Gastroesophageal sphincter (tissue), 4 donors: ENCODE data around the gene FOXB1. TPM values are rescaled to one million over a fixed set of nuclear protein-coding genes. Genes with fewer than 3 reads are reported as not detected.

Source experiments
- ATAC-seq: fragments of 150-250 bp; one replicate; pipeline ENCODE4 v1.9.1; 2016; ENCODE audit warnings: mild to moderate bottlenecking, moderate library complexity
- H3K27ac ChIP-seq, 4 donors: fragments of 200-600 bp; sonication (generic) in 3 of 4; 1 replicate in 3 of 4; 2 replicates in 1 of 4; pipeline ENCODE4 v1.5.1; 2016 to 2019
- H3K27me3 ChIP-seq: fragments of 200-600 bp; sonication (generic); one replicate; pipeline ENCODE4 v1.5.1; 2019
- H3K36me3 ChIP-seq, 2 donors: fragments of 200-600 bp; sonication (generic); one replicate each; pipeline ENCODE4 v1.5.1; 2019; ENCODE audit warnings: control low read depth in 1 of 2
- H3K4me1 ChIP-seq, 3 donors: fragments of 200-600 bp; sonication (generic); 1 replicate in 2 of 3; 2 replicates in 1 of 3; pipeline ENCODE4 v1.5.1; 2016 to 2019; ENCODE audit warnings: control low read depth in 2 of 3
- H3K4me3 ChIP-seq, 2 donors: fragments of 200-600 bp; sonication (generic); one replicate each; pipeline ENCODE4 v1.5.1; 2019; ENCODE audit warnings: mild to moderate bottlenecking in 1 of 2, moderate library complexity in 1 of 2
- H3K9me3 ChIP-seq, 3 donors: fragments of 200-600 bp; sonication (generic); one replicate each; pipeline ENCODE4 v1.5.1; 2017 to 2019; ENCODE audit warnings: control low read depth in 2 of 3
- EP300 ChIP-seq: sonication (generic); formaldehyde crosslinking; IDR thresholded peaks from one replicate; pipeline ENCODE4 v1.6.1; 2017; ENCODE audit warnings: antibody characterized with exemption, mild to moderate bottlenecking
- POLR2A ChIP-seq, 2 donors: fragments of 450-650 bp; IDR thresholded peaks; one replicate each; pipeline ENCODE4 v1.6.1; 2017; ENCODE audit warnings: antibody characterized with exemption in 2 of 2, mild to moderate bottlenecking in 2 of 2, moderate library complexity in 1 of 2
- POLR2AphosphoS5 ChIP-seq: sonication (generic); formaldehyde crosslinking; IDR thresholded peaks from one replicate; pipeline ENCODE4 v1.6.1; 2017; ENCODE audit warnings: antibody characterized with exemption
- whole genome bisulfite sequencing, 2 donors: methylation state at CpG; one replicate each; pipeline ENCODE4 v1.1.5; 2018; ENCODE audit warnings: low coverage in 1 of 2; 5-methylcytosine and 5-hydroxymethylcytosine counted together
- total RNA-seq, 4 donors: library from RNA; depleted of rRNA; stranded (reverse); fragments of >200 nt; gene quantifications; one replicate each; pipeline ENCODE4 v1.1.0, GENCODE V29; 2016
- TF ChIP-seq, protein P1 (sequence below), 4 experiments: fragments of 200-600 bp in 2 of 4; fragments of 450-650 bp in 2 of 4; sonication (generic) in 1 of 4; IDR thresholded peaks; one replicate each; pipeline ENCODE4 v1.5.1; 2017 to 2019; ENCODE audit warnings: antibody characterized with exemption in 4 of 4, mild to moderate bottlenecking in 2 of 4, moderate library complexity in 2 of 4

FOXB1 gene
- total RNA-seq, 4 donors from 2014 or later, result not detected

DNA sequence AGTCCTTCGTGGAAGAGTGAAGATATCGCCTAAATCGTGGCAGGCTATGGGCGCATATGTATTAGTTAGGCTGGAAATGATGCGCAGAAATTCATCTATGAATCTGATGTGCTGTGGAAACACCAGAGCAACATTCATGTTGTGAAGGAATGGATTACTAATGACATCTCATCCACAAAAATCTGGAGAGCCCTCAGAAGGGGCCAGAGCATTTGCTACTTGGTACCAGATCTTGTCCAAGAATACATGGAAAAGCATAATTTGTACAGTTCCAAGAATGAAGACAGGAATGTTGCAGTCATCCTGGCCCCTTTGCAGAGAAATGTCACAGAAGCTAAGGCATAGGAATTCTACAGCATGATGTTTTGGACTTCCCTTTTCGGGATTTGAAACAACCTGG lies 38.4 kb upstream of the FOXB1 start:
- no peak overlapping the region for H3K4me3 ChIP-seq
- H3K27ac ChIP-seq, result no peak overlapping the region
- H3K27me3 ChIP-seq, result peaks cover 12% of the 10 kb centered on the region
- TF ChIP-seq, protein P1, sequence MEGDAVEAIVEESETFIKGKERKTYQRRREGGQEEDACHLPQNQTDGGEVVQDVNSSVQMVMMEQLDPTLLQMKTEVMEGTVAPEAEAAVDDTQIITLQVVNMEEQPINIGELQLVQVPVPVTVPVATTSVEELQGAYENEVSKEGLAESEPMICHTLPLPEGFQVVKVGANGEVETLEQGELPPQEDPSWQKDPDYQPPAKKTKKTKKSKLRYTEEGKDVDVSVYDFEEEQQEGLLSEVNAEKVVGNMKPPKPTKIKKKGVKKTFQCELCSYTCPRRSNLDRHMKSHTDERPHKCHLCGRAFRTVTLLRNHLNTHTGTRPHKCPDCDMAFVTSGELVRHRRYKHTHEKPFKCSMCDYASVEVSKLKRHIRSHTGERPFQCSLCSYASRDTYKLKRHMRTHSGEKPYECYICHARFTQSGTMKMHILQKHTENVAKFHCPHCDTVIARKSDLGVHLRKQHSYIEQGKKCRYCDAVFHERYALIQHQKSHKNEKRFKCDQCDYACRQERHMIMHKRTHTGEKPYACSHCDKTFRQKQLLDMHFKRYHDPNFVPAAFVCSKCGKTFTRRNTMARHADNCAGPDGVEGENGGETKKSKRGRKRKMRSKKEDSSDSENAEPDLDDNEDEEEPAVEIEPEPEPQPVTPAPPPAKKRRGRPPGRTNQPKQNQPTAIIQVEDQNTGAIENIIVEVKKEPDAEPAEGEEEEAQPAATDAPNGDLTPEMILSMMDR (IDR thresholded peaks at IDR 0.05), result no peak
- TF ChIP-seq POLR2A (IDR thresholded peaks at IDR 0.05) (no peak), EP300 (no peak), POLR2AphosphoS5 (no peak)
- 85 to 90% methylated on average over 3 to 6 of the region's 6 CpGs for WGBS, 2 donors
- no peaks in the 10 kb centered on the region for H3K4me1 ChIP-seq
- peaks cover 0 to 36% (median 0%) of the 10 kb centered on the region in 3 donors for H3K9me3 ChIP-seq
- no peak for ATAC-seq
- no peaks in the 10 kb centered on the region for H3K36me3 ChIP-seq

DNA sequence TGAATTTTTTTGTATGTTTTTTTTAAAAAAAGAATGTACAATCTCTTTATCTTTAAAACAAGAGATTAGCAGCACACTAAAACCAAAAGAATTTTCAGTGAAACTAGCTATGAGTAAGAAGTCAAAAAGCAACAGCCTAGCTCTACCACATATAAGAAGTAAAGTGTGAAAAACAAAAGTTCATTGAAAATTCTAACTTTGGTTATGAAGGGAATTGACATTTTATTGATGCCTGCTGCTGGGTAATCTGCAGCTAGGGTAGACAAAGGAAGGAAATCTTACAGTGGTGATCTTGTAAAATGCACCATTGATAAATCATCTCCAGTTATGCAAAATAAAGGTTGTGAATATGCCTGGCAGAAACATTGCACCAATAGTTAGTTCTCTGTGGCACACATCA lies 37.8 kb upstream of the FOXB1 start:
- TF ChIP-seq, protein P1 (IDR thresholded peaks at IDR 0.05), result no peak
- no peak for TF ChIP-seq POLR2AphosphoS5
- no peak for TF ChIP-seq POLR2A (IDR thresholded peaks at IDR 0.05)
- TF ChIP-seq EP300, result no peak

DNA sequence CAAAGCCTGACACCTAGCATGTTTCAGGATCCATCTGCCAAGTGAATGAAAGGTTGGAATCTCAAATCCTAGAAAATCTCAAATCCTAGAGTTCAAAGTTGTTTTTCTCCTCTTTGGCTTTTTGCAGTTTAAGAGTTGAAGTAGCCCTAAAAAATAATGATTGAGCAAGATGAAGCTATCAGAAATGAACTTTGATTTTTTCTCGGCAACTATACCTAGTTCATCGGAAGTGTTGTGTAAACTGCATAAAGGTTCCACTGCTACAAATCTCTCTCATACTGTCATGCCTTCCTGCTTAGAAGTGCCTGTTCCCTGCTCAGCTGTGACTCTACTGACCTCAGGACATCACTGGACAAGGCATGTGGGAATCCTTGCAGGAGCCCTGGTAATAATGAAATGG lies 35.8 kb upstream of the FOXB1 start:
- Histone ChIP-seq H3K27ac (no peak overlapping the region), H3K4me1 (no peaks in the 10 kb centered on the region), H3K9me3 (peaks cover 0 to 20% (median 0%) of the 10 kb centered on the region in 3 donors), H3K36me3 (no peaks in the 10 kb centered on the region), H3K27me3 (peaks cover 12% of the 10 kb centered on the region), H3K4me3 (no peak overlapping the region)
- no peak for TF ChIP-seq POLR2AphosphoS5
- TF ChIP-seq EP300, result no peak
- TF ChIP-seq, protein P1 (IDR thresholded peaks at IDR 0.05), result no peak
- no peak for TF ChIP-seq POLR2A (IDR thresholded peaks at IDR 0.05)
- WGBS, 2 donors, result 96% methylated on average over 2 of the region's 2 CpGs; no CpG with 5 or more reads in 1 of the 2 donors
- ATAC-seq, result no peak

More for the DNA sequence above, 37.8 kb upstream of the FOXB1 start:
- Histone ChIP-seq H3K27me3 (peaks cover 12% of the 10 kb centered on the region), H3K36me3 (no peaks in the 10 kb centered on the region), H3K4me3 (no peak overlapping the region), H3K9me3 (peaks cover 0 to 30% (median 0%) of the 10 kb centered on the region in 3 donors), H3K4me1 (no peaks in the 10 kb centered on the region), H3K27ac (no peak overlapping the region)
- no peak for ATAC-seq

DNA sequence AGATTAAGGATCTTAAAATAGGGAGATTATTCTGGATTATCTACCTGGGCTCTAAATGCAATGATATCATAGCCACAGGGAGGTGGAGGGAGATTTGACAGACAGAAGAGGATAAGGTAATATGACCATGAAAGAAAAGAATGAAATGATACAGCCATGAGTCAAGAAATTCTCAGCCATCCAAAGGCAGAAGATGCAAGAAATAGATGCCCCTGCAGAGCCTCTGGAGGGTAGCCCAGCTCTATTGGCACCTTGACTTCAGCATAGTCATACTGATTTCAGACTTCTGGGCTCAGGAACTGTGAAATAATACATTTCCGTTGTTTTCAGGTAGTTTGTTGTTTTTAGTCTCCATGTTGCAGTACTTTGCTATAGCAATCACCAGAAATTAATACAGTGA lies 31.9 kb upstream of the FOXB1 start:
- WGBS, 2 donors, result 50 to 83% methylated on average over 1 of the region's 1 CpG
- Histone ChIP-seq H3K27ac (no peak overlapping the region), H3K27me3 (peaks cover 16% of the 10 kb centered on the region), H3K4me1 (no peaks in the 10 kb centered on the region), H3K36me3 (no peaks in the 10 kb centered on the region), H3K4me3 (no peak overlapping the region), H3K9me3 (no peaks in the 10 kb centered on the region)
- ATAC-seq, result no peak
- TF ChIP-seq POLR2A (IDR thresholded peaks at IDR 0.05) (no peak), EP300 (no peak), POLR2AphosphoS5 (no peak)
- TF ChIP-seq, protein P1 (IDR thresholded peaks at IDR 0.05), result no peak

DNA sequence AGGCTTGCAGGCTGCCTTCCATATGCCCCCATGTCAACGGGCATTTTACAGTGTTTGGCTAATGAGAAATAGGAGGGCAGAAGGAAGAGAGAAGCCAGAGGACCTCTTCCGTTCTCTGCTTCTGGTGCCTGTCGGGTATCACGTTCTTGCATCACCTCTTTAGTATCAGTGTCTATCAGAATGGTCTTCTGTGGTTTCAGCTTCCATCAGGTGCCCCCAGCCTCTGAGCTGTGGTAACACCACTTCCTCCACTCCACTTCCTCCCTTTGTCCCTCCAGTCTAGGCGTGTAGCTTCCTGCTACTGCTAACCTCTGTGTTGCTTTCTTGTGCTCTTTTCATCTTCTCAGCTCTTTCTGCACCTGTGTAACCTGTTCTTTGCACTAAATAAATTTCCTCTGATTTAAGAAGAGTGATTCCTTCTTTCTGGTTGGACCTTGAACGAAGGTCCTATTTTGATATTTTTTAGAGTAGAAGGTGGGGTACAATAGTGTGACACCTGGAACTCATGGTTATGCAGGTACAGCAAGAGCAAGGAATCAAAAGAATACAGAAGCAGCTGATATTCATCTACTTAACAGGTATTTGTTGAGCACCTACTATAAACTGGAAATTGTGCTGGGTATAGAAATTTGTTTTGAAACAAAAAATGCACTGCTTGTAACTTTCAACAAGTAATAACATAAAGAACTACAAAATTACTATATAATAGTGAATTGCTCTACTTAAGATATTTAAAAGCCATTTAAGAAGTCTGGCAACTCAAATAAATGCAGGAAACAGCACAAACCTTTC lies 27.4 kb upstream of the FOXB1 start:
- Histone ChIP-seq H3K36me3 (no peaks in the 10 kb centered on the region), H3K27ac (no peak overlapping the region), H3K4me1 (no peaks in the 10 kb centered on the region), H3K9me3 (peaks cover 0 to 4% (median 0%) of the 10 kb centered on the region in 3 donors), H3K27me3 (peaks cover 25% of the 10 kb centered on the region), H3K4me3 (no peak overlapping the region)
- no peak for TF ChIP-seq EP300
- TF ChIP-seq, protein P1 (IDR thresholded peaks at IDR 0.05), result no peak
- no peak for TF ChIP-seq POLR2A (IDR thresholded peaks at IDR 0.05)
- TF ChIP-seq POLR2AphosphoS5, result no peak
- no peak for ATAC-seq
- WGBS, 2 donors, result 61 to 76% methylated on average over 5 to 6 of the region's 6 CpGs
